SK-N-SH (cell line): ENCODE results near the gene CMYA5. TPM values are rescaled to one million over a fixed set of nuclear protein-coding genes. Genes with fewer than 3 reads are reported as not detected.

Experiments
- CTCF ChIA-PET: fragments of 300-600, 350-600 bp; formaldehyde crosslinking; extraction: SDS; loops from one replicate; lab custom pipeline; 2021; lab: Yijun Ruan, JAX
- POLR2A ChIA-PET: fragments of 350-600 bp; sonication (Branson Sonifier 250); formaldehyde crosslinking; extraction: SDS; loops from one replicate; lab custom pipeline; 2020; ENCODE audit warnings: antibody characterized with exemption, inconsistent platforms; lab: Yijun Ruan, JAX
- DNase-seq: peaks from one replicate; pipeline ENCODE4 v3.0.0; 2012
- H2AFZ ChIP-seq: fragments of 200-600 bp; sonication (generic); 2 replicates; pipeline ENCODE4 v1.8.1; 2016; ENCODE audit warnings: antibody characterized with exemption, mild to moderate bottlenecking, low read depth
- H3F3A ChIP-seq: fragments of 200-600 bp; sonication (generic); replicated peaks from 2 replicates; pipeline ENCODE3; 2016; ENCODE audit warnings: antibody characterized with exemption, mild to moderate bottlenecking; ENCODE audit not compliant: insufficient read depth
- H3K27ac ChIP-seq, 2 experiments: fragments of 200-500 bp in 1 of 2; fragments of 200-600 bp in 1 of 2; sonication (Bioruptor generic) in 1 of 2; sonication (generic), shearing (Covaris generic) in 1 of 2; 2 replicates each; pipeline versions ENCODE4 v1.5.1 to v1.6.1; 2014 to 2016; ENCODE audit warnings: low read depth in 2 of 2, inconsistent platforms in 1 of 2, low read length in 1 of 2, mild to moderate bottlenecking in 1 of 2, mixed read lengths in 1 of 2
- H3K27me3 ChIP-seq: fragments of 200-600 bp; sonication (generic), shearing (Covaris generic); 2 replicates; pipeline ENCODE4 v1.6.1; 2016; ENCODE audit warnings: mixed run types; ENCODE audit not compliant: insufficient read depth
- H3K36me3 ChIP-seq, 2 experiments: fragments of 200-500 bp in 1 of 2; fragments of 200-600 bp in 1 of 2; sonication (Bioruptor generic) in 1 of 2; sonication (generic) in 1 of 2; replicated peaks in 1 of 2; 2 replicates each; pipeline versions ENCODE3 to v1.5.1; 2014 to 2016; ENCODE audit warnings: low read length in 1 of 2, mild to moderate bottlenecking in 1 of 2; ENCODE audit not compliant: insufficient read depth in 2 of 2, control insufficient read depth in 1 of 2
- H3K4me1 ChIP-seq, 2 experiments: fragments of 200-500 bp in 1 of 2; fragments of 200-600 bp in 1 of 2; sonication (Bioruptor generic) in 1 of 2; sonication (generic), shearing (Covaris generic) in 1 of 2; 2 replicates each; pipeline versions ENCODE4 v1.5.1 to v1.6.1; 2014 to 2016; ENCODE audit warnings: low read depth in 1 of 2, low read length in 1 of 2, mixed run types in 1 of 2; ENCODE audit not compliant: insufficient read depth in 2 of 2, control insufficient read depth in 1 of 2
- H3K4me2 ChIP-seq: fragments of 200-600 bp; sonication (generic), shearing (Covaris generic); 2 replicates; pipeline ENCODE4 v1.6.1; 2017; ENCODE audit warnings: mixed run types
- H3K4me3 ChIP-seq, 2 experiments: fragments of 200-500 bp in 1 of 2; fragments of 200-600 bp in 1 of 2; sonication (Bioruptor generic) in 1 of 2; sonication (generic), shearing (Covaris generic) in 1 of 2; 2 replicates each; pipeline versions ENCODE4 v1.5.1 to v1.8.1; 2014 to 2016; ENCODE audit warnings: low read depth in 2 of 2, inconsistent platforms in 1 of 2, low read length in 1 of 2, mild to moderate bottlenecking in 1 of 2, mixed read lengths in 1 of 2, moderate library complexity in 1 of 2
- H3K79me2 ChIP-seq: fragments of 200-600 bp; sonication (generic); 2 replicates; pipeline ENCODE4 v1.8.1; 2017; ENCODE audit warnings: mild to moderate bottlenecking; ENCODE audit not compliant: insufficient read depth
- H3K9ac ChIP-seq: fragments of 200-600 bp; sonication (generic); 2 replicates; pipeline ENCODE4 v1.6.1; 2017; ENCODE audit warnings: mixed run types
- H3K9me2 ChIP-seq: fragments of 200-600 bp; sonication (generic); 2 replicates; pipeline ENCODE4 v1.6.1; 2017; ENCODE audit warnings: mixed run types
- H3K9me3 ChIP-seq: fragments of 200-600 bp; sonication (generic); 2 replicates; pipeline ENCODE4 v1.6.1; 2017; ENCODE audit warnings: mixed run types, mild to moderate bottlenecking, moderate library complexity
- H4K20me1 ChIP-seq: fragments of 200-600 bp; sonication (generic); 2 replicates; pipeline ENCODE4 v1.6.1; 2017; ENCODE audit warnings: mild to moderate bottlenecking, mixed run types; ENCODE audit not compliant: insufficient read depth
- CTCF ChIP-seq: fragments of 200-600 bp; sonication (generic); IDR thresholded peaks from 2 replicates; pipeline ENCODE4 v1.6.1; 2017; ENCODE audit warnings: antibody characterized with exemption, mild to moderate bottlenecking, moderate library complexity
- ELF1 ChIP-seq: IDR thresholded peaks from 2 replicates; pipeline ENCODE4 v1.4.0; 2012
- EP300 ChIP-seq, 2 experiments: IDR thresholded peaks; 2 replicates each; pipeline versions ENCODE4 v1.4.0 to v1.6.1; 2012; ENCODE audit warnings: borderline replicate concordance in 1 of 2, low read depth in 1 of 2, low read length in 1 of 2
- EZH2phosphoT487 ChIP-seq: fragments of 200-600 bp; sonication (generic); IDR thresholded peaks from 2 replicates; pipeline ENCODE4 v1.6.1; 2017; ENCODE audit warnings: low read depth, mixed run types, mild to moderate bottlenecking, antibody characterized with exemption, moderate library complexity, borderline replicate concordance
- FOSL2 ChIP-seq: IDR thresholded peaks from 2 replicates; pipeline ENCODE4 v1.4.0; 2012; ENCODE audit warnings: low read depth, mild to moderate bottlenecking, moderate library complexity, borderline replicate concordance
- FOXJ3 ChIP-seq: sonication (generic); formaldehyde crosslinking; IDR thresholded peaks from 2 replicates; pipeline ENCODE4 v1.5.1; 2020; ENCODE audit warnings: mild to moderate bottlenecking, missing genetic modification reagents
- FOXM1 ChIP-seq: IDR thresholded peaks from 2 replicates; pipeline ENCODE4 v1.4.0; 2012; ENCODE audit warnings: low read depth, mild to moderate bottlenecking
- GABPA ChIP-seq: IDR thresholded peaks from 2 replicates; pipeline ENCODE4 v1.4.0; 2012; ENCODE audit warnings: low read depth, mild to moderate bottlenecking
- JUND ChIP-seq: IDR thresholded peaks from 2 replicates; pipeline ENCODE4 v1.4.0; 2012
- MAX ChIP-seq: IDR thresholded peaks from 2 replicates; pipeline ENCODE4 v1.4.0; 2012; ENCODE audit warnings: low read depth
- NFIC ChIP-seq: IDR thresholded peaks from 2 replicates; pipeline ENCODE4 v1.4.0; 2012; ENCODE audit warnings: borderline replicate concordance
- RXRA ChIP-seq: IDR thresholded peaks from 2 replicates; pipeline ENCODE4 v1.4.0; 2012; ENCODE audit warnings: low read depth, mild to moderate bottlenecking, borderline replicate concordance
- SIN3A ChIP-seq: IDR thresholded peaks from 2 replicates; pipeline ENCODE4 v1.6.1; 2012; ENCODE audit warnings: low read depth, mild to moderate bottlenecking, low read length, moderate library complexity, borderline replicate concordance
- TAF1 ChIP-seq: IDR thresholded peaks from 2 replicates; pipeline ENCODE4 v1.6.1; 2012; ENCODE audit warnings: low read depth, mild to moderate bottlenecking, low read length, moderate library complexity, borderline replicate concordance
- TEAD4 ChIP-seq: IDR thresholded peaks from 2 replicates; pipeline ENCODE4 v1.4.0; 2012; ENCODE audit warnings: mild to moderate bottlenecking, borderline replicate concordance; ENCODE audit not compliant: insufficient read depth
- USF1 ChIP-seq: IDR thresholded peaks from 2 replicates; pipeline ENCODE4 v1.4.0; 2012; ENCODE audit warnings: low read depth, borderline replicate concordance
- ZBTB33 ChIP-seq: IDR thresholded peaks from 2 replicates; pipeline ENCODE4 v1.4.0; 2012; ENCODE audit warnings: low read depth, borderline replicate concordance
- WGBS: methylation state at CpG from one replicate; pipeline ENCODE4 v1.1.6; 2017; ENCODE audit warnings: low lambda C conversion rate; 5-methylcytosine and 5-hydroxymethylcytosine counted together
- polyA plus RNA-seq, 3 experiments: library from polyadenylated mRNA; depleted of rRNA; stranded (reverse); fragments of >200 nt; gene quantifications; 2 replicates each; pipeline ENCODE4 v1.2.3, GENCODE V29; 2012
- TF ChIP-seq, protein P1 (sequence below): fragments of 150-350 bp; IDR thresholded peaks from 2 replicates; pipeline ENCODE4 v1.6.1; 2016; ENCODE audit warnings: mild to moderate bottlenecking, low read depth, low read length

The CMYA5 gene
- polyA plus RNA-seq, 1 of the 3 experiments (the other 2 are of a cell fraction): 0.12 TPM

DNA sequence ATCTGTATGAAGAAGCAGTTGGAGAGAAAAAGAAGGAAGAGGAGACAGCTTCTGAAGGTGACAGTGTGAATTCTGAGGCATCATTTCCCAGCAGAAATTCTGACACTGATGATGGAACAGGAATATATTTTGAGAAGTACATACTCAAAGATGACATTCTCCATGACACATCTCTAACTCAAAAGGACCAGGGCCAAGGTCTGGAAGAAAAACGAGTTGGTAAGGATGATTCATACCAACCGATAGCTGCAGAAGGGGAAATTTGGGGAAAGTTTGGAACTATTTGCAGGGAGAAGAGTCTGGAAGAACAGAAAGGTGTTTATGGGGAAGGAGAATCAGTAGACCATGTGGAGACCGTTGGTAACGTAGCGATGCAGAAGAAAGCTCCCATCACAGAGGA, 48.7 kb downstream of the CMYA5 start (continued):
- no peak for TF ChIP-seq EZH2phosphoT487
- no peak for TF ChIP-seq FOXM1
- no peak for TF ChIP-seq EP300 (IDR thresholded peaks at IDR 0.05; ENCODE audit: borderline replicate concordance in 1 of 2, low read depth in 1 of 2, low read length in 1 of 2)

DNA sequence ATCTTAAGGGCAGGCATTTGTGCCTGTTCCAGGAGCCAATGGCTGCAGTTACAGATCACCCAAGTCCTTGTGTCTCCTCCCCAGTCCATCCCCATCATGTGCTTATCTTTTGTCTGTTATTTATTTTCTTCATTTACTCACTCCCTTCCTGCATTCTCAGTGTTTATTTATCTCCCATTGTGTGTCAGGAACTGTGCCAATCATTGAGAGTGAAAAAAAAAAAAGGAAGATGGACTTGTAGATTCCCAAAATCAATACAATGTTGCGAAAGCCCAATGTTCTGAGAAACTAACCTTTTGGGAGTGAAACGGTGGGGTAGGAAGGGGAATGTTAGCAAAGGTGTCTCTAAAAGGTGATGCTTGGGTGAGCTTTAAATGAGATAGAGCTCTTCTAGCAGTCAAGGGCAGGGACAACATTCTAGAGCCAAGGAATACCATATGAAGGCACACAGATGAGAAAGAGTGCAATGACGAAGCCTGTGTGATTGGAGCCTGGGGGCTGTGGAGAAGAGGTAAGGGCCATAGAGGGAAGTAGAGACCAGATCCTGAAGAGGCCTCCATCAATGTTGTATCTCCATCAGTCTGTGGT, 53.0 kb downstream of the CMYA5 start:
- H3K4me1 ChIP-seq: peaks cover 0 to 2% of the 10 kb centered on the region in 2 experiments; a peak in 1 of 4 replicates
- no peak overlapping the region for H3K27ac ChIP-seq
- H3K4me2 ChIP-seq: no peak overlapping the region
- no peaks in the 10 kb centered on the region for H4K20me1 ChIP-seq
- H3K36me3 ChIP-seq: no peaks in the 10 kb centered on the region
- POLR2A ChIA-PET: no interaction called here
- TF ChIP-seq ELF1 (no peak), ZBTB33 (no peak), TAF1 (no peak), MAX (no peak), NFIC (no peak), USF1 (no peak), CTCF (no peak), FOXJ3 (CRISPR knock-in tag) (no peak), JUND (no peak), FOXM1 (no peak), SIN3A (no peak), FOSL2 (no peak), EZH2phosphoT487 (no peak), RXRA (no peak), EP300 (IDR thresholded peaks at IDR 0.05; ENCODE audit: borderline replicate concordance in 1 of 2, low read depth in 1 of 2, low read length in 1 of 2) (no peak), GABPA (no peak), TEAD4 (no peak)
- TF ChIP-seq, protein P1, sequence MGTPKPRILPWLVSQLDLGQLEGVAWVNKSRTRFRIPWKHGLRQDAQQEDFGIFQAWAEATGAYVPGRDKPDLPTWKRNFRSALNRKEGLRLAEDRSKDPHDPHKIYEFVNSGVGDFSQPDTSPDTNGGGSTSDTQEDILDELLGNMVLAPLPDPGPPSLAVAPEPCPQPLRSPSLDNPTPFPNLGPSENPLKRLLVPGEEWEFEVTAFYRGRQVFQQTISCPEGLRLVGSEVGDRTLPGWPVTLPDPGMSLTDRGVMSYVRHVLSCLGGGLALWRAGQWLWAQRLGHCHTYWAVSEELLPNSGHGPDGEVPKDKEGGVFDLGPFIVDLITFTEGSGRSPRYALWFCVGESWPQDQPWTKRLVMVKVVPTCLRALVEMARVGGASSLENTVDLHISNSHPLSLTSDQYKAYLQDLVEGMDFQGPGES: no peak
- TF ChIP-seq, all 33 proteins: peak for 0
- H3K79me2 ChIP-seq: no peaks in the 10 kb centered on the region
- no peak for DNase-seq
- no peak overlapping the region for H3K4me3 ChIP-seq
- no peak overlapping the region for H3K9ac ChIP-seq
- WGBS: 42% methylated on average over 3 of the region's 3 CpGs
- H3K9me3 ChIP-seq: no peaks in the 10 kb centered on the region
- H3F3A ChIP-seq: no peaks in the 10 kb centered on the region
- H3K9me2 ChIP-seq: no peaks in the 10 kb centered on the region
- CTCF ChIA-PET: interaction anchor here (0.7 kb wide), 1 partner anchor 47 kb away, joined by 4 read pairs; no protein-coding TSS in a partner anchor
- no peak overlapping the region for H2AFZ ChIP-seq
- H3K27me3 ChIP-seq: 0 out of 2 replicates have a peak, but pooled peaks cover 7% of the 10 kb centered on the region
